HT1080 (cell line): Measurements from ENCODE around the gene GRK3. TPM values are rescaled to one million over a fixed set of nuclear protein-coding genes. Genes with fewer than 3 reads are reported as not detected.
"Not testable (repeated sequence)": the region's sequence is repeated elsewhere in the genome, so short reads cannot be mapped to it uniquely, and the experiment has no call there.

ENCODE experiments used
- DNase-seq: peaks from one replicate; pipeline ENCODE4 v3.0.0-alpha.2; 2015; ENCODE audit warnings: low read depth
- total RNA-seq: library from RNA; depleted of rRNA; stranded (reverse); fragments of >200 nt; shearing (Covaris generic); gene quantifications from 2 replicates; pipeline ENCODE4 v1.2.3, GENCODE V29; 2014

Gene GRK3
- total RNA-seq, 1 experiment from 2014 or later: 1.7 TPM

DNA sequence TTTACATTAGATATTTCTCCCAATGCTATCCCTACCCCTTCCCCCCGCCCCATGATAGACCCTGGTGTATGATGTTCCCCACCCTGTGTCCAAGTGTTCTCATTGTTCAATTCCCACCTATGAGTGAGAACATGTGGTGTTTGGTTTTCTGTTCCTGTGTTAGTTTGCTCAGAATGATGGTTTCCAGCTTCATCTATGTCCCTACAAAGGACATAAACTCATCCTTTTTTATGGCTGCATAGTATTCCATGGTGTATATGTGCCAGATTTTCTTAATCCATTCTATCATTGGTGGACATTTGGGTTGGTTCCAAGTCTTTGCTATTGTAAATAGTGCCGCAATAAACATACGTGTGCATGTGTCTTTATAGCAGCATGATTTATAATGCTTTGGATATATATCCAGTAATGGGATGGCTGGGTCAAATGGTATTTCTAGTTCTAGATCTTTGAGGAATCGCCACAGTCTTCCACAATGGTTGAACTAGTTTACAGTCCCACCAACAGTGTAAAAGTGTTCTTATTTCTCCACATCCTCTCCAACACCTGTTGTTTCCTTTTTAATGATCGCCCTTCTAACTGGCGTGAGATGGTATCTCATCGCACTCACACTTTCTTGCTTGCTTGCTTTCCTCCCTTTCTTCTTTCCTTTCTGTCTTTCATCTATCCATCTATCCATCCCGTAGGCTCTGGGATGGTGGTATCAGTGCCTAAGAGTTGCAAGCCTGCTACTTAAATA, 7.7 kb downstream of the GRK3 start:
- not testable (repeated sequence) for DNase-seq

DNA sequence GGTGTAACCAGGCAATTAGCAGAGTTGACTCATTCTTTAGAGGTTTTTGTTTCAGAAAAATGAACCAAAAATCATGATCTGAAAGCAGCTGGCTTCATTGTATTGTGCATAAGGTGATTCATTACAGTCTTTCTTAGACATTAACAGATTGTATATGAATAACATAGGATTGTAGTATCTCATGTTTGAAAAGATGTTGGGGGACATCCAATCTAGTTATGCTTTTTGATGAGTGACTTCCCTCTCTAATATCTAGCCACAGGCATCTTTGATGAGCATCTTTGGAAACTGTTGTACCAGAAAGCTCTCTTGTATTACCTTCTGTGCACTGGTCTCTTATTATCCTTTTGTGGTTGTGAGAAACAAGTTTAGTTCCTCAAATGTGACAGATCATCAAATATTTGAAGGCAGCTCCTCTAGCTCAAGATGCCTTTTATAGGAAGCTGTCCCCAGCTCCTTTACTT, 8.3 kb downstream of the GRK3 start:
- no peak for DNase-seq

DNA sequence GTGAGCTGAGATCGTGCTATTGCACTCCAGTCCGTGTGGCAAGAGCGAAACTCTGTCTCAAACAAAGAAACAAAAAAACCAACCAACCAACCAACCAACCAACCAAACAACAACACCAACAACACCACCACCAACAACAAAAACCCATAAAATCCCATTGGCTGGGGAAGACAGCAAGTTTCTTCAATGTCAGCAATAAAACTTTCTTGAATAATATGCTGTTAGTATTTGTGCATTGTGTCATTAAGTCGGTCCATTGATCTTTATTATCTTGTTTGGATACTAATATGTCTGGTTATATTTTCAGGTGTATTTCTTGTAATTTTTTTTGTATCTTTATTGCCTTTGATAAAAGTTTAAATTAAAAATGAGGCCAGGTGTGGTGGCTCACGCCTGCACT, 9.4 kb downstream of the GRK3 start:
- DNase-seq: no peak

DNA sequence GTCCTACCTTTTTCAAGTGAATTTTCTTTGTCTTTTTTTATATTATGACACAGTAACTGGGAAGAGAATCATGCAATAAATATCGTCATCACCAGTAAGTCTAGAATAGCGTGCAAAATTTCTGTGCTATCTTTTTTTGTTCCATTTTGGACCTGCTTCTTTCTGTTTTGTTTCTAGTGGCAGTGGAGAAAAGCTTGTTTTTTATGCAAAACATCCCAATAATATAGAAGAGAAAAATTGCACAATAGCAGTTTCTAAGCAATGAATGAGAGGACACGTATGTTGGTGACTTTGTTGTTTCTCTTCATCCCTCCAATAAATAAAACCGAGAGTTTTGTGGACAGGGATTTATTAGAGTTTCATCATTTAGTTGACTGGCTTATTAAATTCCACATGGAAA, 10.3 kb downstream of the GRK3 start:
- DNase-seq: no peak

- DNase-seq: not testable (repeated sequence)
Observed at GRCh38 chr22:25575674-25576392, 11.4 kb downstream of the GRK3 start.

- DNase-seq: not testable (repeated sequence)
Observed at GRCh38 chr22:25581452-25581851, 17.0 kb downstream of the GRK3 start.

DNA sequence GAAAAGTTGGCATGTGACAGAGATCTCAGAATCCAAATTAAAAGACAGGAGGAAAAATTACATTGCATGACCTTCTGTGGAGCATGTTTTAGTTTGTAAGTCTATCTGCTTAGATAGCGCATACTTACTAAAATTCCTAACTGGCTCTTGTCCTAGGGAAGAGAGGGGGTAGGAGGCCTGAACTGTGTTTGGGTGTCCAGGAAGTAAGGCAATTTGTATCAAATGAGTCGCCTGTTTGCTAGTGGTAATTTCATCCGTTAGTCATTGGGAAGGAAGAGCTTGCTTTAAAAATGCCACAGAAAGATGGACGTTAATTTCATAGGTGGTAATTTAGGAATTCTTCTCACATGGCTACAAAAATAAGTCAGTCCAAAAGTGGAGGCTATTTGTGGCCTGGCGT, 18.5 kb downstream of the GRK3 start:
- peak; percentile 54 for DNase-seq

GRCh38 chr22:25584993-25585392, 20.5 kb downstream of the GRK3 start:
- peak; percentile 59 for DNase-seq

- not testable (repeated sequence) for DNase-seq
Observed at GRCh38 chr22:25589664-25590063, 25.2 kb downstream of the GRK3 start.

DNA sequence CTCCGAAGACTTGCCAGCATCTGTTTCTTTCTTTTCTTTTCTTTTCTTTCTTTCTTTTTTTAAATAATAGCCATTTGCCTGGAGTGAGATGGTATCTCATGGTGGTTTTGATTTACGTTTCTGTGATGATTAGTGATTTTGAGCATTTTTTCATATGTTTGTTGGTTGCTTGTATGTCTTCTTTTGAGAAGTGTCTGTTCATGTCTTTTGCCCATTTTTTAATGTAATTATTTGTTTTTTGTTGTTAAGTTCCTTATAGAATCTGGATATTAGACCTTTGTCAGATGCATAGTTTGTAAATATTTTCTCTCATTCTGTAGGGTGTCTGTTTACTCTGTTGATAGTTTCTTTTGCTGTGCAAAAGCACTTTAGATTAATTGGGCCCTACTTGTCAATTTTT, 28.8 kb downstream of the GRK3 start:
- DNase-seq: not testable (repeated sequence)

- no peak for DNase-seq
Observed at GRCh38 chr22:25598609-25599008, 34.1 kb downstream of the GRK3 start.

- no peak for DNase-seq
Observed at GRCh38 chr22:25602445-25602844, 38.0 kb downstream of the GRK3 start.

DNA sequence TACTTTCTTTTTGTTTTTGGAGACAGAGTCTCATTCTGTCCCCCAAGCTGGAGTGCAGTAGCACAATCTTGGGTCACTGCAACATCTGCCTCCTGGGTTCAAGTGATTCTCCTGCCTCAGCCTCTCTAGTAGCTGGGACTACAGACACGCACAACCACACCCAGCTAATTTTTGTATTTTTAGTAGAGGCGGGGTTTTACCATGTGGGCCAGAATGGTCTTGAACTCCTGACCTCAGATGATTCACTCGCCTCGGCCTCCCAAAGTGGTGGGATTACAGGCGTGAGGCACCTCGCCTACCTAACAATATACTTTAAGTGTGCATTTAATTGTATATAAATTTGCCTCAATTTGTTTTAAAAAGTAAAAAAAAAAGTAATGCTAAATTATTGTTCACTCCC, 38.4 kb downstream of the GRK3 start:
- DNase-seq: peak; percentile 51

DNA sequence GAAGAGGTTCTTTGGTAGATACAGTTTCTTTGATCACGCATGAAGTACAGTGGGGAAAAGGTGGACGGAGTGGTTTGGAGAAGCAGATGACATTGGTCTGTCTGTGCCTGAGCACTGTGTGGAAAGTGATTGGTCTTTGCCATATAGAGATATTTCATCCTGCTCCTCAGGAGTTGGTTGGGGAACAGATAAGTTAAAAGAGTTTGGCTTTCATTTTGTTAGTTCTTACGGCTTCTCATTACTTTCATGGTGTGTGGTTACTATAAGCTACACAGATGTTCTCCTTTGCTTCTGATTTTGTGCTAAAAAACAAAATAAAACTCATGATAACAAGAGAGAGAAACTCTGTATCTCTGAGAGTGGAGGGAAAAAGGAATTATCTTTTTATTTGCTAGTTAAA, 40.7 kb downstream of the GRK3 start:
- DNase-seq: not testable (repeated sequence)

- not testable (repeated sequence) for DNase-seq
Observed at GRCh38 chr22:25605565-25605964, 41.1 kb downstream of the GRK3 start.

- DNase-seq: not testable (repeated sequence)
Observed at GRCh38 chr22:25611284-25611683, 46.8 kb downstream of the GRK3 start.

DNA sequence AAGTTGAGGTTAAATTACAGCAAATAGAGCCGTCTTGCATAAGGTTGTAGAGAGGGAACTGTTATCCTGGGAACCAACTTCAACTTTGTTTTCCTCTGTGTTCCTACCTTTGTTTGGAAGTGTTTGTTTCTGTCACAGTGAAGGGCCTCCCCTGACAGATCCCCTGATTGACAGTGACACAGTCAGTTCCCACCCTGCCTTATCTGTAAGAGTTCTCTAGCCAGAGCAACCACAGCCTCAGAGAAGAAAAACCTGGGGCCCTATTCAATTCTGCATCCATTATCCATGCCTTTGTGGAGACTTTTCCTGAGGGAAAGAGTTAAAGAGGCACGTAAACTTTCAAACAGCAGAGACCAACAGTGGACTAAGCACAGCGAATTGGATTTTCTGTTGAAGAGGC, 48.7 kb downstream of the GRK3 start:
- not testable (repeated sequence) for DNase-seq

DNA sequence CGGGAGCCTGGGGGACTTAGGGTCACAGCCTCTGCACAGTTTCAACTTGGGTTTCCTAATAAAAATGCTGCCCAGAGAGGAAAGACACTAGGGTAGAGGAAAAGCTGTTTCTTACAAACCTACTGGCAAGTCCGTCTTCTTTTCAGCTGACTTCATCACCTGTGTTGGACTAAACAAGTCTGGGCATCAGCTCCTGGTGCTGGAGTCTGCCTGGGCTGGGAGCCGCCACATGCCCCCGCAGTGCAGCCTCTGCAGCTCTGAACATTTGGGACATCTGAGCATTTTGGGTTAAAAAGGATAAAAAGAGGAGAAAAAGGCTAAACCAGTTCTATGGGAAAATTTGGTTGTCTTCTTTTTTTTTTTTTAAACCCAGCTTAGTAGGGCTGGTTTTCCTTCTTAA, 49.1 kb downstream of the GRK3 start:
- not testable (repeated sequence) for DNase-seq

- not testable (repeated sequence) for DNase-seq
Observed at GRCh38 chr22:25614791-25615190, 50.3 kb downstream of the GRK3 start.

- DNase-seq: no peak
Observed at GRCh38 chr22:25621986-25622385, 57.5 kb downstream of the GRK3 start.

GRCh38 chr22:25623310-25623734, 58.8 kb downstream of the GRK3 start:
- DNase-seq: no peak

DNA sequence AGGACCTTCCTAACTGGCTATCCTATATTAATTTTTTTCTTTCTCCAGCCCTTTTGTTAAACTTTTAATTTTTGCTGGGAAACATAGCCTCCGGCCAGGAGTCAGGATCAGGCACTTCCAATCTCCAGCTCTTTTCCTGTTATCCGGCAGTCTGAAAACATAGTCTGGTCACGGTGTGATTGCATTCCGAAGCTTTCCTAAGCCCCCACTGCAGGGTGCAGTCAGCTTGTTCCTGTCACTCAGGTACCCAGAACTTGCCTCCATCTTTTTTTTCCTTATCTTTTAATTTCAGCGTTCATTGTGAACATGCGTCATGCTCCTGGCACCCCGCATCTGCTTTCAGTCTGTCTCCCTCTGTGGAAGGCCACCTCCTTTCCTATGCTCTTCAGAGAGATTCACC, 59.4 kb downstream of the GRK3 start:
- no peak for DNase-seq

DNA sequence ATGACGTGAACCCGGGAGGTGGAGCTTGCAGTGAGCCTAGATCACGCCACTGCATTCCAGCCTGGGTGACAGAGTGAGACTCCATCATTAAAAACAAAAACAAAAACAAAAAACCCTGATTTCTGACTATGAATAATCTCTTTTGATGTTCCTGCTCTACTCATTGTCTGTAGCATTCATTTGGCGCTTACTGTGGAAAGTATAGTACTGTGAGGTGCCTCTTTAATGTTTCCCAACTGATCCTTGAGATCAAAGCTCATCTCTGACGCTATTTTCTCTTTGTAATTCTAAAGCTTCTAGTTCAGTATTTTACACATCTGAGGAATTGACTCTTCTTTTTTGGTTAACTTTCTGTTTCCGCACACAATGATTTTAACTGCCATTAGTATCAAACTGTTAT, 60.0 kb downstream of the GRK3 start:
- no peak for DNase-seq
